IPS-NIHi11 (cell line): ENCODE results near the gene KRAS.
A peak's percentile ranks its signal among the peaks of the same experiment; 100 is the strongest.
"Not testable (repeated sequence)": the region's sequence is repeated elsewhere in the genome, so short reads cannot be mapped to it uniquely, and the experiment has no call there.

Source experiments
- DNase-seq: peaks from one replicate; pipeline ENCODE4 v3.0.0; 2012; ENCODE audit warnings: mixed read lengths, low spot score

The KRAS gene

DNA sequence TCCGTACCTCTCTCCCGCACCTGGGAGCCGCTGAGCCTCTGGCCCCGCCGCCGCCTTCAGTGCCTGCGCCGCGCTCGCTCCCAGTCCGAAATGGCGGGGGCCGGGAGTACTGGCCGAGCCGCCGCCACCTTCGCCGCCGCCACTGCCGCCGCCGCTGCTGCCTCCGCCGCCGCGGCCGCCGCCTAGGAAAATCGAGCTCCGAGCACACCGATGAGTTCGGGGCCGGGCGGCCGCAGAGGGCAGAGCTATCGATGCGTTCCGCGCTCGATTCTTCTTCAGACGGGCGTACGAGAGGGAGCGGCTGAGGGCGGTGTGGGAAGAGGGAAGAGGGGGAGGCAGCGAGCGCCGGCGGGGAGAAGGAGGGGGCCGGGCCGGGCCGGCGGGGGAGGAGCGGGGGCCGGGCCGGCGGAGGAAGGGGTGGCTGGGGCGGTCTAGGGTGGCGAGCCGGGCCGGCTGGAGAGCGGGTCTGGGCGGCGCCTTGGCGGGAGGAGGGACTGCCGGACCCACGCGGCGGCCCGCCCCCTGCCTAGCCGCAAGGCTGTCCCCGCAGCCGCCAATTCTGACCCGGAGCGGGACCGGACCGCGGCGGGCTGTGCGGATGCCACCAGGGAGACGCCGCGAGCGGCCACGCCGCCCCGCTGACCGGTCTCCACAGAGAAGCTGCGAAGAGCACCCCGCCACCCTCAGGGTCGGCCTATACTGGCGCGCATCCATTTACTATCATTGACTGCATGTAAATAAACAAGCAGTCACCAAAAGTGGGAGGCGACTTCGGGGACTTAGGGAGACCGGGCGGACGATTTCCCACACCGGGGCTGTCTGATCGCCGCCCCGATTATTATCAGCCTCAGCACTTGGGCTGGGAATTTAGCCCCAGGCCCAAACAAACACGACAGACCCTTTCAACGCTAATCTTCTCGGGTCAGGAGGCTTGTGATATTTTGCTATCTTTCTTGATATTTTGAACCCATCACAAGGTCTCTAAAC, at the start of gene KRAS:
Gene KRAS, minus strand, starts transcription at position 186 of the 987 bp plus-strand sequence.
- peak; percentile 96 for DNase-seq

- no peak for DNase-seq
These were observed 45.7 kb upstream of the KRAS start for GRCh38 chr12:25296381-25296780.

DNA sequence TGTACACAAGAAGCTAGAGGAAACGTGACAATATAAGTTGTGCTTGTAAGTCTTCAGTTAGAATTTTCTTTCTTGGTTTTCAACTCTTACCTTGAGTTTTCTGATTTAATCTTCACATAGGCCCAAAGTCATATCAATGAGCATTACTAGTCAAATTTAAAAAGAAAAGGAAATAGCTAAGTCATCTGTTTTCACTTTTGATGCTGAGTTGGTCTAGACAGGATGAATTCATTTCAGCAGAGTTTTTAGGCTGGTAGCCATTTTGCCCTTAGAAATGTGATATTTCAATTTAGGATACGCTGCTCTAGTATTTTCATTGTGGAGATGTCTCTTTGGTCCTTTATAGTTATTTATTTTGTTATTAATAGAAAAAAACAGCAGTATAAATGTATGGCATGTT, 44.6 kb upstream of the KRAS start:
- DNase-seq = no peak

- no peak for DNase-seq
These were observed 42.9 kb upstream of the KRAS start for GRCh38 chr12:25293653-25294052.

DNA sequence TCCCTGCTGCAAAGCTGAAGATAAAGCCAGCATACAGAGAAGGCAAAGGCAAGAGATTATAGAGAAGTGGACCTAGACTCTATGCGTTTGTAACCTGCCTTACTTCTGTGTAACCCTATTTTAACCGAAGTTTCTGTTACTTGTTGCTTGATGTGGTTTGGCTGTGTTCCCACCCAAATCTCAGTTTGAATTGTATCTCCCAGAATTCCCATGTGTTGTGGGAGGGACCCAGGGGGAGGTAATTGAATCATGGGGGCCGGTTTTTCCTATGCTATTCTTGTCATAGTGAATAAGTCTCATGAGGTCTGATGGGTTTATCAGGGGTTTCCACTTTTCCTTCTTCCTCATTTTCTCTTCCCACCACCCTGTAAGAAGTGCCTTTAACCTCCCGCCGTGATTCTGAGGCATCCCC, 42.1 kb upstream of the KRAS start:
- not testable (repeated sequence) for DNase-seq

DNA sequence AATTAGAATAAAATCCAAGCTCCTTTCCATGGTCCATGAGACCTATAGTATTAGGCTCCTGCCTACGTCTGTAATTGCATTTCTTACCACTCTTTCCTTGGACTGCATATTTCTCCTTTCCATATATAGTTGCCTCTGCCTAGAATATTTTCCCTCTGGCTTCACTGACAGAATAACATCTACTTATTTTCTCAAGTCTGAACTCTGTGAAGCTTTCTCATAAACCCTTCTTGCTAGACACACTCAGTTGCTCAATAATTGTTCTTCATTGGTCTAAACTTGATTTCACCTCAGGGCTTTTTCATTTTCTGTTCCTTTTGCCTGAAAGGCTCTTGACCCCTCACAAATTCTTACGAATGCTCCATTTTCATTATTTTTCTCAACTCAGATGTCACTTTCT, 36.9 kb upstream of the KRAS start:
- no peak for DNase-seq

- DNase-seq = no peak
These were observed 36.1 kb upstream of the KRAS start for GRCh38 chr12:25286837-25287236.

- no peak for DNase-seq
These were observed 33.3 kb upstream of the KRAS start for GRCh38 chr12:25284024-25284423.

- DNase-seq = no peak
These were observed 32.3 kb upstream of the KRAS start for GRCh38 chr12:25283006-25283405.

DNA sequence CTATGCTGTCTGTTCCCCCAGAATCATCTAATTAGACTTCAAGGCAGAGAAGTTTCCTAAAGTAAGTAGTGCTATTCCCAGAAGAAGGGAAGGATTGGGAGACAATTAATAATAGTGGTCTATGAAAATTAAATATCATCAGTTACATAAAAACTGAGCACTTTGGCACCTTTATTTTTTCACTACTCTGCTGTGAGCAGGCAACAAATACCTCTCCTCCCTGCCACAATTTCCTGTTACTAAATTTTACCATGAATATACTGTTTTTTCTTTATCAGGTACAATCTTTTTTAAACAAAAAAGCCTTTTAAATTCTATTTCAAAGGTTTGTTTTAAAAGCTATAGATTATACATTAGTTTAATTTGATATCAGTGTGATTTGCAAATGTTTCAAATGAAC, 29.4 kb upstream of the KRAS start:
- no peak for DNase-seq

- no peak for DNase-seq
These were observed 27.5 kb upstream of the KRAS start for GRCh38 chr12:25278269-25278668.

- peak; percentile 16 for DNase-seq
These were observed 25.6 kb upstream of the KRAS start for GRCh38 chr12:25276199-25276937.

DNA sequence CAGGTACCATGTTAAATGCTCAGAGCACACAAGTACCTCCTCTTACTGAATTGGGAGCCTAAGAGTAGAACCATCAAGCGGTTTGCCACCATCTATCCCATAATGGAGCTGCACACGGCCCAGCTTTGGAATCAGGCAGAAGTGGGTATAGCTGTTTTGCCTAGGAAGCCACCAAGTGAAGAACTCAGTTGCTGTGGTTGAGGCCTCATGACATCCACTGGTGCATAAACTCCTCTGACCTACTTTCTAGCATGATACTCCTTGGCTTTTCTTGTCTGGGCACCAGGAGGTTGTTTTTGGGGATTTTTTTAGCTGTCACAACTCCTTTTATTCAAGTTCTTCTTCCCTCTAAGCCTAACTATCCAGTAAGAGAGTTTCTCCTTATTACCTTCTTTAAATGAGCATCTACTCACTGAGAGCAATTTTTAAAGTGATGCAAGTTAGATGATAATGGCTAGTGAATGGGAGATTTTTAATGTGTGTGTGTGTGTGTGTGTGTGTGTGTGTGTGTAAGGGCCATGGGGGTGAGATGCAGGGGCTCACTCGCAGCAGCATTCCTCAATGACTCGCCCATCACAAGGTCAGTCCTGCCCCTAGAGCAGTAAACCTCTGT, 20.9 kb upstream of the KRAS start:
- DNase-seq = no peak

DNA sequence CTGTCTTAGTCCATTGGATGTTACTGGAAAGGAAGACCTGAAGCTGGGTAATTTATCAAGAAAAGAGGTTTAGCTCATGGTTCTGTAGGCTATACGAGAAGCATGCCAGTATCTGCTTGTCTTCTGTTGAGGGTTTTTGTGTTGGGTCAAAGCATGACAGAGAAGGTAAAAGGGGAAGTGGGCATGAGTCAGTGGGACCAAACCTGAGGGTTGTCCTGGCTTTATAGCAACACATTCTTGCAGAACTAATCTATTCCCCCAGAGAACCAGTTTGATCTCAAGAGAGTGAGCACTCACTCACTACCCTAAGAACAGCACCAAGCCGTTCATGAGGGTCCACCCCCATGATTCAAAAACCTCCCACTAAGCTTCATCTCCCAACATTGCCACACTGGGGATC, 19.0 kb upstream of the KRAS start:
- no peak for DNase-seq

DNA sequence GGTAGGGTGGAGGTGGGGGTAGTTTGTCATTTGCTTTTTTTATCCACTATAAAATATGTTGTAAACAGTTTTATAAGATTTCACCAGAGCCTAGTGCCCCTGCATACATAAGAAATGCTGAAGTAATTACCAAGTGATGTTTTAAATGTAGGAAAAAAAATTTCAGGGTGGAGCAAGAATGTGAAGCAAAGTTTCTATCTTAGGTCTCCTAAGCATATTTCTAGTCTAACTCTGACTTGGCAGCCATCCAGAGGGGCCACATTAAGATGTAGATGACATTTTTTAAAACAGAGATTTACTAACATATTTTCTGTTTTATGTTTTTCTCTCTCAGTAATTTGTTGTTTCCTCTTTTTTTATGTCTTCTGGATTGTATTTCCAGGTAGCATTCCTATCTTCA, 15.8 kb upstream of the KRAS start:
- no peak for DNase-seq

- DNase-seq = no peak
These were observed 14.1 kb upstream of the KRAS start for GRCh38 chr12:25264862-25265261.

- DNase-seq = no peak
These were observed 13.4 kb upstream of the KRAS start for GRCh38 chr12:25264114-25264513.

DNA sequence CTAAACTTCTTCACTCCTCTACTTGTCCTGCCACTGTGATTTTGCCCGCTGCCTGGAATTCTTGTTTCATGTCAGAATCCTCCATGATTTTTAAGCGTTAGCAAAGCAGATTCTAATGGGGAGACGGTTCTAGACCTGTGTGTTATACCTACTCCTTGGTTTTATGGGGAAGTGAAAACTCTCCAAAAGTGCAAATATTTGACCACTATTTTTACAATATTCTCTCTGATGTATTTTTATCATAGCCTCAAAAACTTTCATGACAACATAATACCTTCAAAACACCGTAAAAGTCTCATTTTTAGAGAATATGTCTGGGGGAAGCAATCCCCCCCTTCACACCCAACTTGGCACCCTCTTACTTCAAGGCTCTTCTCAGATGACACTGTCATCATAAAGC, 12.9 kb upstream of the KRAS start:
- no peak for DNase-seq

DNA sequence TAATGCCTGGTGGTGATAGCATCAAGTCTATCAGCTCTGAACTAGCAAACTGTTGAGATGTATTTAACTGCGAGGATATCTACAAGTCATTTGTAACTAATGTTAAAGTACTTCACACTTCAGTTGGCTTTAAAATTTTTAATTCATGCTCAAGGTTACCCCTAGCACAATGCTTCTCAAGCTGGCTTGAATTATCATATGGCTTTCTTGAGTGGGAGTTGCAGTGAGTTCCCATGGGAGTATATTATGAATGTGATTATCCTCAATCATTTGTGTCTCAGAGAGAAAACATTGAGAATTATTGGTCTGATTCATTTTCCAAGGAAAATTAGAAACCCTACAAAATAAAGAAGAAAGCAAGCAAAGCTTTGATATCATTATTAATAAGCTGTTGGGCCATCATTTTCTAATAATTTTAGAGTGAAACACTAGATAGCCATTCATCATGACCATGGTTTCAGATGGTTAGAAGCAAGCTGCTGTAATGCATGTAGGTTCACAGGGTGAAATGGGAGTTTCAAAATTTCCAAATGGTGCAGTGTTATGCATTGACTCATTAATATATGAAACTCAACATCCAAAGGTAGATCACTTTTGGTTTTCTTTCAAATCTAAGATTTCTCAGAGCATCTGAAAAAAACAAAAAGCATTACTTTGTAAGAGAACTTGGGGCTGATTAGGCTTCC, 11.8 kb upstream of the KRAS start:
- DNase-seq = no peak

GRCh38 chr12:25257590-25258324, 7.0 kb upstream of the KRAS start:
- DNase-seq = no peak

DNA sequence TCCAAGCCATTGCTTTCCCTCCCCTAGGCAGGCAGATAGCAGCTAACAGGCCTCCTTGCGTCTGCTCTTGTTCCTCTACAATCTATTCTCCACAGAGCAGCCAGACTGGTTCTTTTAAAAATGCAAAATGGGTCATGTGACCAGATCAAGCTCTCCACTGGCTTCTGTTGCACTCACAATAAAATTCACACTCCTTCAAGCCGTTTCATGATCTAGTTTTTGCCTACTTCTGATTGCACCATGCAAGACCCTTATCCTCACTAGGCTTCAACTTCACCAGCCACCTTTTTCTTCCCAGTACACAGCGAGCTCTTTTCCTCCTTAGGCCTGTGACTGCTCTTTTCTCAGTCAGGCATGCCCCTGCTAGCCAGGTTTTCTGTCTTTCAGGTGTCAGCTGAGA, 6.1 kb upstream of the KRAS start:
- DNase-seq = no peak
